Tibial nerve (tissue), 3 donors: ENCODE results near the gene CST9L.

Experiments
- CTCF ChIP-seq, 5 experiments: fragments of 200-600 bp in 3 of 5; fragments of 450-650 bp in 2 of 5; sonication (generic) in 3 of 5; IDR thresholded peaks; one replicate each; pipeline ENCODE4 v1.5.1; 2016 to 2019; ENCODE audit warnings: antibody characterized with exemption in 5 of 5, mild to moderate bottlenecking in 3 of 5, moderate library complexity in 2 of 5
- POLR2A ChIP-seq, 2 donors: fragments of 450-650 bp; IDR thresholded peaks; one replicate each; pipeline ENCODE4 v1.6.1; 2017; ENCODE audit warnings: antibody characterized with exemption in 2 of 2, mild to moderate bottlenecking in 2 of 2, moderate library complexity in 2 of 2

GRCh38 chr20:23537030-23537429, 31.3 kb downstream of the CST9L start:
- TF ChIP-seq CTCF (IDR thresholded peaks at IDR 0.05) (no peak), POLR2A (IDR thresholded peaks at IDR 0.05) (no peak)
